Measurements from ENCODE around the gene IRF3. TPM values are rescaled to one million over a fixed set of nuclear protein-coding genes. Genes with fewer than 3 reads are reported as not detected.

Gene IRF3
- total RNA-seq, 4 donors from 2014 or later: 73.0 to 164 (median 104) TPM

DNA sequence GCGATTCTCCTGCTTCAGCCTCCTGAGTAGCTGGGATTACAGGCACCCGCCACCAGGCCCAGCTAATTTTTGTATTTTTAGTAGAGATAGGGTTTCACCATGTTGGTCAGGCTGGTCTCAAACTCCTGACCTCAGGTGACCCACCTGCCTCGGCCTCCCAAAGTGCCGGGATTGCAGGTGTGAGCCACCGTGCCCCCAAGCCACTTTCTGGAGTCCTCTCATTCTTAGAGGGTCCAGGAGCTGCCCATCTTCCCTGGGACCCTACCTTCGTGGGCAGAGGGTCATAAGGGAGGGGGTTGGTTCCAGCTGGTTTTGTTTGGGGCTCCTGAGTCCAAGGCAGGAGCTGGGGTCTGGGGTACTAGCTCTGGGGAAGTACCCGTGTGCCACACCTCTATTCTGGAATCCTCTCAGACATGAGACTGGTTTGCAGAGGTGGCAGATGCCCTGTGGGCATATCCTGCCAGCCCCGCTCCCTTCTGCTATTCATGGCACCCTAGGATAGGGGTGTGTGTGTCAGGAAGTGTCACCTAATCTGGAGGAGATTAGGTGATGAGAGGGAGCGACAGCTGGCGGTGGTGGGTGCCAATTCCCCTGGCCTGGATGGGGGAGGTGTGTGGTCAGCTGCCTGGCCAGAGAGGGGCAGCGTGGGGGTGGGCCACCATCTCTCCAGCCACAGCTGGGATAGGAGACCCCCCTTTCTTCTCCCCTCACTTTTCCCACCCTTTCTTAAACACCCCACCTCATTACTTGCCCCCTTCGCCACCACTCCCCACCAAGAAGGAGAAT, 13.5 kb upstream of the IRF3 start:
- 59 to 94% methylated on average over 3 to 12 of the region's 12 CpGs for WGBS, 2 donors (ENCODE audit: low coverage in 1 of 2)
- no peaks in the 10 kb centered on the region for H3K27me3 ChIP-seq
- in situ Hi-C loops (cut with MboI; ENCODE audit: low pct_ligation_motif_present in 1 of 4, low pct_unique_long_range_greater_than_20kb in 1 of 4, low sequenced_read_pairs in 3 of 4) (loop anchor here in 1 of 4 donors (10.0 kb wide), 1 partner anchor 104 kb away; no protein-coding TSS in a partner anchor), intact Hi-C loops (cut with DNase I; ENCODE audit: low total_unique reads) (no loop called here)
- no peak overlapping the region for H3K4me3 ChIP-seq
- H3K27ac ChIP-seq: peak overlapping the region; percentile 84 to 99 (median 95)
- DNase-seq: no peak
- no peaks in the 10 kb centered on the region for H3K9me3 ChIP-seq
- TF ChIP-seq EP300 (IDR thresholded peaks at IDR 0.05; ENCODE audit: low read depth): no peak
- peaks cover 0 to 9% (median 6%) of the 10 kb centered on the region in 4 donors for H3K36me3 ChIP-seq
- peaks cover 9 to 45% (median 39%) of the 10 kb centered on the region in 4 donors for H3K4me1 ChIP-seq

DNA sequence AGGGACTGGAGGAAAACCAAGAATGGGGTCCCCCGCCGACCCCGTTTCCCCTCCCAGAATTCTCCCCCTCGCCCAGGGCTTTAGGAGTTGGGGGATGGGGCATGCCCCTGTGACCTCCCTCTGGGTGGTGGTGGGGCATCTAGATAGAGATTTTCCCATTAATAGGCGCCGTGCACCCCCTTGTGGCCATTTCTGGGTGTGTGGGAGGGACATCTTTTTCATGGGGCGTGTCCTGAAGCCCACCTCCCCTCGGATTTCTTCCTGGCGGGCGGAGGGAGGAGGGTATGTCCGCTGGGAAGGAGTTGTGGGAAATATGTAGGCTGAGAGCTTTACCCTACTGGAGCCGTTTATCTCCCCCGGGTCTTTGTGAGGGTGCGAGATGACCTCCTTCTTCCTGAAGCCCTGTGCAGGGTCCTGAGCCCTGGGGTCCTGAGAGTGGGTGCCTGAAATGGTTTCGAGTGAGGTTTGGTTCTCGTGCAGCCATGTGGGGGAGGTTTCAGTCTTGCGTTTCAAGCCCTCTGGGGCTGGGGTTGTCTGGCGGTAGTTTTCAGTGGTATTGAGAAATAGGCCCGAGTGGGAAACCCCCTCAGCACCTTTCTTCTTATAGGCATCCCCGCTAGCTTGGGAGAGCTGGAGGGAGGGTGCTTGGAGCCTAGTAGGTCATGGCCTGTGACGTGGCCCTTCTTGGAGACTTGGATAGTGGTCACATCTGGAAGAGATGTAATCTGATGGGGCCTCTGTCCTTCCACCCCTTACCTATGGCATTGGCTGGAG, 12.4 kb upstream of the IRF3 start:
- H3K36me3 ChIP-seq: peaks cover 0 to 9% (median 6%) of the 10 kb centered on the region in 4 donors
- H3K27me3 ChIP-seq: no peaks in the 10 kb centered on the region
- in situ Hi-C loops (cut with MboI; ENCODE audit: low pct_ligation_motif_present in 1 of 4, low pct_unique_long_range_greater_than_20kb in 1 of 4, low sequenced_read_pairs in 3 of 4): loop anchor here in 1 of 4 donors (10.0 kb wide), 1 partner anchor 103 kb away; no protein-coding TSS in a partner anchor
- H3K4me1 ChIP-seq: peaks cover 9 to 45% (median 39%) of the 10 kb centered on the region in 4 donors
- H3K4me3 ChIP-seq: peak overlapping the region; percentile 62 to 94 (median 84)
- TF ChIP-seq POLR2A (IDR thresholded peaks at IDR 0.05) (no peak), POLR2AphosphoS5 (IDR thresholded peaks at IDR 0.05) (no peak), EP300 (IDR thresholded peaks at IDR 0.05; ENCODE audit: low read depth) (no peak)
- TF ChIP-seq, protein P1, sequence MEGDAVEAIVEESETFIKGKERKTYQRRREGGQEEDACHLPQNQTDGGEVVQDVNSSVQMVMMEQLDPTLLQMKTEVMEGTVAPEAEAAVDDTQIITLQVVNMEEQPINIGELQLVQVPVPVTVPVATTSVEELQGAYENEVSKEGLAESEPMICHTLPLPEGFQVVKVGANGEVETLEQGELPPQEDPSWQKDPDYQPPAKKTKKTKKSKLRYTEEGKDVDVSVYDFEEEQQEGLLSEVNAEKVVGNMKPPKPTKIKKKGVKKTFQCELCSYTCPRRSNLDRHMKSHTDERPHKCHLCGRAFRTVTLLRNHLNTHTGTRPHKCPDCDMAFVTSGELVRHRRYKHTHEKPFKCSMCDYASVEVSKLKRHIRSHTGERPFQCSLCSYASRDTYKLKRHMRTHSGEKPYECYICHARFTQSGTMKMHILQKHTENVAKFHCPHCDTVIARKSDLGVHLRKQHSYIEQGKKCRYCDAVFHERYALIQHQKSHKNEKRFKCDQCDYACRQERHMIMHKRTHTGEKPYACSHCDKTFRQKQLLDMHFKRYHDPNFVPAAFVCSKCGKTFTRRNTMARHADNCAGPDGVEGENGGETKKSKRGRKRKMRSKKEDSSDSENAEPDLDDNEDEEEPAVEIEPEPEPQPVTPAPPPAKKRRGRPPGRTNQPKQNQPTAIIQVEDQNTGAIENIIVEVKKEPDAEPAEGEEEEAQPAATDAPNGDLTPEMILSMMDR (IDR thresholded peaks at IDR 0.05): peak; percentile 53 to 74 (median 57)
- WGBS, 2 donors (ENCODE audit: low coverage in 1 of 2): 0 to 4% methylated on average over 4 to 21 of the region's 21 CpGs
- peak overlapping the region; percentile 84 to 99 (median 95) for H3K27ac ChIP-seq
- no peaks in the 10 kb centered on the region for H3K9me3 ChIP-seq
- intact Hi-C loops (cut with DNase I; ENCODE audit: low total_unique reads): no loop called here
- peak; percentile 78 for DNase-seq

DNA sequence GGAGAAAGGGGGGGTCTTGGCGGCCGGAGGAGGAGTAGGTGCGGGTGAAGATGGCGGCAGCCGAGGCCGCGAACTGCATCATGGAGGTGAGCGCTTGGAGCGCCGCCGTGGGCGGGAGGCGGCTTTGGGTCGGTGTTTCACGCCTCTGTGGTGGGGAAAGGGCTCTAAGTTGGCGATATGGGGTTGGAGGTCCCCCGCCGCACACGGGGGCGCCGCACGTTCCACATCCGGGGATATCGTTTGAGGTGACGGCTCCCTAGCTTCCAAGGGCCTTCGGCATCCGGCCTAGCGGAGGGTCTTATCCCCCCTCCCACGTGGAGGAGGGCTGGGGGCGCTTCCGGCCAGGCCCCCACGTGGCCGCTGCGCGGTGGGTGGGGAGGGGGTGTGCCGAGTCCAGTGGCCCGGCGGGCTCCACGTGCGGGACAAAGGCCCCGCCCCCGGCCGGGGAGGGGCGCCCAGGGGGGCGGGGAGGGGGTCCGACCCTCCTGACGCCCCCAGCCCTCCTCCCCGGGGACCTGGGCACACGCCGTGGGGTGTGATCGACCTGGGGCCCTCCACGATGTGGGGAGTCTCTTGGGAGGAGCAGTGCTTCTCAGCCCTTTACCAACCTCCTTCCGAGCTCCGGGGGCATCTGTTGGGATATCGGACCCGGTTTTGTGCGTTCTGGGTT, 11.7 kb upstream of the IRF3 start, which contains the start of gene PRMT1:
Gene PRMT1 (plus strand): TSS at position 41 of the 670 bp plus-strand sequence. CDS start 10 bp downstream, at position 51.
- H3K27me3 ChIP-seq: no peaks in the 10 kb centered on the region
- DNase-seq: peak; percentile 44
- TF ChIP-seq POLR2AphosphoS5 (IDR thresholded peaks at IDR 0.05): peak; percentile 64 to 89 (median 79)
- TF ChIP-seq, protein P1 (IDR thresholded peaks at IDR 0.05): no peak
- peak; percentile 85 for TF ChIP-seq POLR2A (IDR thresholded peaks at IDR 0.05)
- peak within 1 kb of the TSS; percentile 62 to 94 (median 84) for H3K4me3 ChIP-seq
- peaks cover 9 to 45% (median 40%) of the 10 kb centered on the region in 4 donors for H3K4me1 ChIP-seq
- H3K27ac ChIP-seq: peak within 1 kb of the TSS; percentile 85 to 99 (median 95)
- in situ Hi-C loops (cut with MboI; ENCODE audit: low pct_ligation_motif_present in 1 of 4, low pct_unique_long_range_greater_than_20kb in 1 of 4, low sequenced_read_pairs in 3 of 4): loop anchor here in 1 of 4 donors (10.0 kb wide), 1 partner anchor 103 kb away; no protein-coding TSS in a partner anchor
- no peaks in the 10 kb centered on the region for H3K9me3 ChIP-seq
- intact Hi-C loops (cut with DNase I; ENCODE audit: low total_unique reads): no loop called here
- H3K36me3 ChIP-seq: peaks cover 0 to 6% (median 5%) of the 10 kb centered on the region in 4 donors
- WGBS, 2 donors (ENCODE audit: low coverage in 1 of 2): 2% methylated on average over 40 of the region's 57 CpGs; no CpG with 5 or more reads in 1 of the 2 donors

DNA sequence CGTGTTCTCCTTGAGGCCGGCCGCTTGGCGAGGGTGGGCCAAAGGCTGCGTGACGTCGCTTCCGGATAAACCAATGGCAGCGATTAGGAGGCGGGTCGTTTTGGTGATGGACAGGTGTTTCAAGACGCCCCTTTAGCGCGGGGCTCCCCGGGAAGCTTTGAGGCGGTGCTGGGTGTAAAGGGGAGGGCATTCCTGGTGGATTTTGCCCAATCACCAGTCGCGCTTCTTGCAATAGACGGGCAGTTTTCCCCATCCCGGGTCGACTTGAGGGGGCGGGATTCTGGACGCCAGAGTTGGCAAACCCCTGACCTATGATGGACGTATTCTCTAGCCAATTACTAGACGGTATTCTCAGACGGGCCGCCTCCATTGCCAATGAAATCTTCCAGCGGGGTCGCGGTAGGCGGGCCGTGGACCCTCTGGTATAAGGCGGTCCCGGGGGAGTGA, 11.2 kb upstream of the IRF3 start:
- Histone ChIP-seq H3K27ac (peak overlapping the region; percentile 85 to 99 (median 95)), H3K27me3 (no peaks in the 10 kb centered on the region), H3K4me3 (peak overlapping the region; percentile 62 to 94 (median 84)), H3K4me1 (peaks cover 9 to 49% (median 43%) of the 10 kb centered on the region in 4 donors), H3K9me3 (no peaks in the 10 kb centered on the region), H3K36me3 (peaks cover 0 to 4% (median 2%) of the 10 kb centered on the region in 4 donors)
- DNase-seq: peak; percentile 100
- WGBS, 2 donors (ENCODE audit: low coverage in 1 of 2): 1% methylated on average over 34 of the region's 34 CpGs; no CpG with 5 or more reads in 1 of the 2 donors
- intact Hi-C loops (cut with DNase I; ENCODE audit: low total_unique reads): no loop called here
- TF ChIP-seq POLR2A (IDR thresholded peaks at IDR 0.05) (no peak), EP300 (IDR thresholded peaks at IDR 0.05; ENCODE audit: low read depth) (no peak), POLR2AphosphoS5 (IDR thresholded peaks at IDR 0.05) (no peak)
- TF ChIP-seq, protein P1 (IDR thresholded peaks at IDR 0.05): no peak
- in situ Hi-C loops (cut with MboI; ENCODE audit: low pct_ligation_motif_present in 1 of 4, low pct_unique_long_range_greater_than_20kb in 1 of 4, low sequenced_read_pairs in 3 of 4): loop anchor here in 1 of 4 donors (10.0 kb wide), 1 partner anchor 102 kb away; no protein-coding TSS in a partner anchor

All from transverse colon (tissue), 4 donors.